Measurements from ENCODE around the gene ACVR1. TPM values are rescaled to one million over a fixed set of nuclear protein-coding genes. Genes with fewer than 3 reads are reported as not detected.

ACVR1 gene
- total and polyA plus RNA-seq, 9 of the 15 experiments (the other 6 are each of a cell fraction or from before 2014, with no cell fraction given): 3.8 to 14.3 (median 6.9) TPM

DNA sequence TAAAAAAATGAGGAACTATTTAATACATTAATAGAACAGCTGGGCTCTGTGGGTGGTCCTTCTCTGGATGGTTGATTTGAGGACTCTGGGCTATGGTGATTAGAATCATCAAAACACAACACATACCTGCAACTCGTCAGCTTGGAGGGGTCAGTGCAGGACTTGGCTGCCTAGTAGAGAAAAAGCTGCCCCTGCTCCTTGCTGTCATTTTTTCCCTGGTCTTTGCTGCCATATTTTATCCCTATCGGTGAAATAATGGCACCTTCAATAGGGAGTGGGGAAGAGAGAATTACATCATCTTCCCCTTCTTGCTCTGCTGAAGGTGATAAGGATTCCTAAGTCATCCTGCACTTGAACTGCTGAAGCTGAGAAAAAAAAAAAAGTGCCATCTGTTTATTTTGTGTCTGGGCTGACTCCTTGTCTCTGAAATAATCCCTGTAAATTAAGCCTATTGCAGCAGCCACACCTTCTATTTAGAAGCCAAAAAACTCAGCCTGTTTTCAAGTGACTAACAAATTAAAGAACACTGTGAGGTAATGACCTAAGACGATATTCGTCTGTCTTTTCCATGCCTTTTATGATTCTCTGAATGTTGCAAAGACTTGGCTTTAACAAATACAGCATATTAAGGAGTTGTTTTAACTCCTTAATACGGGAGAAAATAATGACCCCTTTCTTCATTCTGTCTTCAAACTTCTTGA is 89.3 kb downstream of the ACVR1 start:
- in situ Hi-C loops (cut with MboI): no loop called here
- no peaks in the 10 kb centered on the region for H4K20me1 ChIP-seq (replicated peaks; ENCODE audit: control insufficient read depth, insufficient read depth, low read length)
- DNase-seq (ENCODE audit: extremely low read depth in 1 of 4, low spot score in 3 of 4): peak; percentile 88 to 91 (median 90)
- H3K4me2 ChIP-seq (ENCODE audit: insufficient read depth, low read length): peak overlapping the region; percentile 62
- H3K36me3 ChIP-seq (ENCODE audit: control insufficient read depth, insufficient read depth, low read length): peaks cover 7% of the 10 kb centered on the region; the same call in 2 of the 3 replicates
- peaks cover 22 to 73% of the 10 kb centered on the region in 2 experiments for H3K4me1 ChIP-seq (replicated peaks in 1 of 2; ENCODE audit: control insufficient read depth in 2 of 2, insufficient read depth in 2 of 2, low read length in 2 of 2)
- no peak overlapping the region for H3K4me3 ChIP-seq
- ChIA-PET CTCF (ENCODE audit: low intra/inter-chr PET ratio) (interaction anchor here (1.0 to 1.1 kb wide), 2 partner anchors 158 to 222 kb away, joined by 4 to 5 read pairs; partner anchors contain the start of gene ACVR1C), POLR2A (interaction anchor here (0.5 to 2.1 kb wide), 8 partner anchors 8 to 1266 kb away, joined by 3 to 5 read pairs (median 4); no protein-coding TSS in a partner anchor)
- H3K9ac ChIP-seq (ENCODE audit: insufficient read depth in 1 of 2, low read depth in 2 of 2, low read length in 2 of 2): peak overlapping the region in 1 of 2 experiments; percentile 69; a peak in 2 of 4 replicates
- H3K79me2 ChIP-seq (ENCODE audit: control insufficient read depth, insufficient read depth, low read length): peaks cover 3% of the 10 kb centered on the region; the same call in 1 of the 3 replicates
- peak; percentile 82 for ATAC-seq
- FAIRE-seq: peak; percentile 84
- no TSS peak for BruUV-seq (replicated peaks)
- intact Hi-C loops (cut with micrococcal nuclease): loop anchor here (1.0 kb wide), 4 partner anchors 51 to 143 kb away; no protein-coding TSS in a partner anchor
- WGBS (ENCODE audit: insufficient coverage, low coverage, missing lambda C conversion rate): under 1% methylated on average over 5 of the region's 5 CpGs
- H2AFZ ChIP-seq (ENCODE audit: low read depth, low read length): peak overlapping the region; percentile 55
- no peaks in the 10 kb centered on the region; the same call in 1 of the 2 replicates for H3K9me3 ChIP-seq (replicated peaks; ENCODE audit: control insufficient read depth, insufficient read depth, low read depth, low read length)
- H3K27ac ChIP-seq (ENCODE audit: extremely low read depth, low read depth, low read length): peak overlapping the region; percentile 85
- no peaks in the 10 kb centered on the region for H3K27me3 ChIP-seq (ENCODE audit: control insufficient read depth in 2 of 2, insufficient read depth in 2 of 2, low read length in 2 of 2)
- H3K9me1 ChIP-seq (ENCODE audit: control insufficient read depth, insufficient read depth, low read length): no peaks in the 10 kb centered on the region
- TF ChIP-seq ATF6 (CRISPR knock-in tag; IDR thresholded peaks at IDR 0.05): no peak
- TF ChIP-seq HNRNPL (IDR thresholded peaks at IDR 0.05; ENCODE audit: low read depth, low read length): no peak
- peak; percentile 57; the same call in 1 of the 2 replicates for TF ChIP-seq SMAD3 (CRISPR knock-in tag; conservative IDR thresholded peaks at IDR 0.05)
- no peak for TF ChIP-seq SREBF1 (IDR thresholded peaks at IDR 0.05; ENCODE audit: borderline replicate concordance, low read depth, low read length)
- TF ChIP-seq CBX8 (IDR thresholded peaks at IDR 0.05; ENCODE audit: borderline replicate concordance, extremely low read depth, low read depth, low read length, poor library complexity, severe bottlenecking): no peak
- peak; percentile 25 for TF ChIP-seq FOS (IDR thresholded peaks at IDR 0.05; ENCODE audit: extremely low read depth, insufficient read length)
- no peak for TF ChIP-seq SREBF2 (CRISPR knock-in tag; IDR thresholded peaks at IDR 0.05)
- peak; percentile 40; the same call in 1 of the 2 replicates for TF ChIP-seq GATAD2B (IDR thresholded peaks at IDR 0.05; ENCODE audit: borderline replicate concordance)
- 0 out of 2 replicates have a peak, but pooled peaks have one; percentile 59 for TF ChIP-seq ELF4 (CRISPR knock-in tag; IDR thresholded peaks at IDR 0.05)
- TF ChIP-seq ZNF12 (CRISPR knock-in tag; IDR thresholded peaks at IDR 0.05): no peak
- peak; percentile 92 for TF ChIP-seq POLR2AphosphoS5 (IDR thresholded peaks at IDR 0.05; ENCODE audit: control insufficient read depth, insufficient read depth, low read depth, low read length)
- no peak for TF ChIP-seq ZC3H11A (IDR thresholded peaks at IDR 0.05; ENCODE audit: low read depth, low read length)
- TF ChIP-seq EWSR1 (IDR thresholded peaks at IDR 0.05; ENCODE audit: borderline replicate concordance, low read depth, partially characterized antibody): no peak
- TF ChIP-seq BHLHE40 (IDR thresholded peaks at IDR 0.05; ENCODE audit: low read length): peak; percentile 19; the same call in 1 of the 2 replicates
- no peak for TF ChIP-seq NR2C1 (IDR thresholded peaks at IDR 0.05)
- peak; percentile 55; the same call in 1 of the 2 replicates for TF ChIP-seq NR2C1 (tag; IDR thresholded peaks at IDR 0.05)
- no peak for TF ChIP-seq FOXJ3 (CRISPR knock-in tag; IDR thresholded peaks at IDR 0.05)
- peak in 1 of 2 experiments; percentile 46; a peak in 2 of 4 replicates for TF ChIP-seq RAD21 (CRISPR knock-in tag; conservative IDR thresholded peaks at IDR 0.05 in 1 of 2, IDR thresholded peaks at IDR 0.05 in 1 of 2)

All from K562 (cell line).